HG02678 (cell line): ENCODE data around the gene TUBB6.

Experiments
- ATAC-seq: cut with Tn5 transposase; IDR thresholded peaks from one replicate; pipeline ENCODE4 v1.9.1; 2021; ENCODE audit warnings: mild to moderate bottlenecking, moderate library complexity; ENCODE audit not compliant: unreplicated experiment

Gene TUBB6

GRCh38 chr18:12335503-12335902 lies 27.5 kb downstream of the TUBB6 start:
- ATAC-seq, result no peak

- no peak for ATAC-seq
These were observed 28.2 kb downstream of the TUBB6 start for GRCh38 chr18:12336171-12336613.

- ATAC-seq, result no peak
These were observed 28.8 kb downstream of the TUBB6 start for GRCh38 chr18:12336887-12337286.

DNA sequence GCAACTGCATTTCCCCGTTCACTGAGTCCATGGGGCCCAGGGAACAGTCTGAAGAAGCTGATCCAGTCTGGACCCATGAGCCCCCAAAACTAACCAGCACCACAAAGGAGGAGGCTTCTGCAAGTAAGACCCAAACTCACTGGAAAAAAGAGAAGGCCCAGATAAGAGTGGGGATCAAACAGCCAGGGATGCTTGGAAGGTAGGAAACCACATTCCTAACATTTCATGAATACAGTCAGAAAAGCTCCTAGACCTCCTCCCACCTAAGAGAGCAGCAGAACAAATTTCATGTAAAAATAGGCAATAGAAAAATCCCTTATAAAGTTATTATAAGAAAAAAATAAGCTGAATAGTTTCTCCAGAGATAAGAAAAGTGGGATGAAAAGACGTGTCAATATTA lies 30.3 kb downstream of the TUBB6 start:
- no peak for ATAC-seq

- ATAC-seq, result no peak
These were observed 33.1 kb downstream of the TUBB6 start for GRCh38 chr18:12340945-12341660.

GRCh38 chr18:12342661-12343060 lies 34.6 kb downstream of the TUBB6 start:
- ATAC-seq, result no peak

DNA sequence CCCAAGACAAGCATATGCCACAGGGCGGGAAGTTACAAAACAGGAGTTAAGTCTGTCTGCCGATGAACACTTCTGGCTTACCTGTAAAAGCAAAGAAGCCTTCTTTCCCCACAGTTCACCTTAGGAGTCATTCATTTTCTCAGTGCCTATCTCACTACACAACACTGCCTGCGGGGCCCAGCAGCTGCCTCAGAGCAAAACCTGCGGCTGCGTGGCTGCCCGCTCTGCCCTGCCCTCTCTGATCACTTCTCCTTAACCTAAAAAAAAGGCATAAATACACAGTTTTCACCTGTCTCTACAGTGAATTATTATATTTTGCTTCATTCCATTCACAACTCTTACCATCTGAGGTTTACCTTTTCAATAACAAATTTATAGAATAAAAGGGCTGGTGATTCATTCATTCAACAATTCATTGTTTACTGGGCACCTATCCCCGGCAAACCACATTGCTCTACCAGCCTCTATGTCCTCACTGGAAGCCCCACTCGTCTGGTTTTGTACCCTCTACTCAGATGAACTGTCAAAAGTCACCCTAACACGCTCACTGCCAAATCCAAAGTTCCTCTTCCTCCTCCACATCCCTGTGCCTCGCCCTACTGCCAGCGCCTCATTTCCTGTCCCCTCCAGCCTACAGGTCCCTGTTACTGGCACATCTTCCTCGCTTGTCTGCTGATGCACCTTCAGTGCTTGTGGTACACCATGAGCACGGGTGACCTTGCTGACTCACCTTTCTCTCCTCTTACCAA lies 37.6 kb downstream of the TUBB6 start:
- ATAC-seq, result no peak

- no peak for ATAC-seq
These were observed 38.2 kb downstream of the TUBB6 start for GRCh38 chr18:12346240-12346565.

DNA sequence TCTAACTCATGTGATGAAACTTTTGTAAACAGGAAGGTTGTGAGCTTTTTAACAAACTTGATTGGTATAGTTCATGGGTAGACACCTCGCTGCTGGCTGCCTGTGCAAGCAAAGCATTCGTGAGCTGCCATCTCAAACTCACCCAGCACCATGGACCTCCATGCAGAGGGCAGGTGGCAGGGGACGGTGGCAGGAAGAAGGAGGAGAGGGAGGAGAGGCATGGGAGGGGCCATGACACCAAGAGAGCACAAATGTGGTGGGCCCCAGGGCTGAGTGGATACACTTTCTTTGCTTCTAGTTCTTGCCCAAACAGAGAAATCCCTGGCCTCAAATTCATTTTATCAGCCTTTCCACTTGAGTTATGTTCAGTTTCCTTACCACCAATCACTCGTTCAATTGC lies 39.9 kb downstream of the TUBB6 start:
- ATAC-seq, result no peak

GRCh38 chr18:12352188-12352587 lies 44.1 kb downstream of the TUBB6 start:
- ATAC-seq, result no peak

DNA sequence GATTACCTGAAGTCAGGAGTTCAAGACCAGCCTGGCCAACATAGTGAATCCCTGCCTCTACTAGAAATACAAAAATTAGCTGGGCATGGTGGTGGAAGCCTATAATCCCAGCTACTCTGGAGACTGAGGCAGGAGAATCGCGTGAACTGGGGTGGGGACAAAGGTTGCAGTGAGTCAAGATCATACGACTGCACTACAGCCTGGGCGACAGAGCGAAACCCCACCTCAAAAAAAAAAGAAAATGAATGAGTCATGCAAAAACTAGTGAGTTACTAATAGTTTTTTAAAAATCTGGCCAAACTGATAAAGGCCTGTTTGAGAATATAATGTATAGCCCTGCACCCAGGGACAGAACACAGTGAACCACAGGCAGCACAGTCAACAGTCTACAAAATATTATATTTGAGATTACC lies 51.5 kb downstream of the TUBB6 start:
- no peak for ATAC-seq

DNA sequence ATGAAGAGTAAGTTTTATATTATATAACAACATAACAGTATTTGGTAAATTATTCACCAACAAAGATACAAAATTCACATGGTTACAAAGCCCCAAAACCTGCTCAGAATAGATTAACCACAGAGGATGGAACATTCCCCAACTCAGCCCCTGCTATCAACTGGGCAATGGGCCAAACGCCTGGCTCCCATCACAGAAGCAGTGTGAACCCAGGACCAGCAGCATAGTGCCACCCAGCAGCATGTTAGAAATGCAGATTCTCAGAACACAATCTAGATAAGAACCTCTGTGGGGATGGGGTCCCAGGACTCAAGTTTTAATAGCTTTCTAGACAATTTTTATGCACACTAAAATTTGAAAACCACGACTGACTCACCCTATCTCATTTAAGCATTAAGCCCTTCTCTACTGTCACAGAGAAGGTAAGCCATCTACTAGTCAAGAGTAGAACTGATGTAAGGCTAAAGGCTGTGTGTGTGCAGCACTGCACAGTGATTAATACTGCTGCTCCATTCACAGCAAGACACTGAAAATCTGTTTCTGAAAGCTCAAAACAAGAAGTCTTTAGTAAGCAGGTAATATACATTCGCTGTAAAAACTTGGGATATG lies 53.8 kb downstream of the TUBB6 start:
- no peak for ATAC-seq

DNA sequence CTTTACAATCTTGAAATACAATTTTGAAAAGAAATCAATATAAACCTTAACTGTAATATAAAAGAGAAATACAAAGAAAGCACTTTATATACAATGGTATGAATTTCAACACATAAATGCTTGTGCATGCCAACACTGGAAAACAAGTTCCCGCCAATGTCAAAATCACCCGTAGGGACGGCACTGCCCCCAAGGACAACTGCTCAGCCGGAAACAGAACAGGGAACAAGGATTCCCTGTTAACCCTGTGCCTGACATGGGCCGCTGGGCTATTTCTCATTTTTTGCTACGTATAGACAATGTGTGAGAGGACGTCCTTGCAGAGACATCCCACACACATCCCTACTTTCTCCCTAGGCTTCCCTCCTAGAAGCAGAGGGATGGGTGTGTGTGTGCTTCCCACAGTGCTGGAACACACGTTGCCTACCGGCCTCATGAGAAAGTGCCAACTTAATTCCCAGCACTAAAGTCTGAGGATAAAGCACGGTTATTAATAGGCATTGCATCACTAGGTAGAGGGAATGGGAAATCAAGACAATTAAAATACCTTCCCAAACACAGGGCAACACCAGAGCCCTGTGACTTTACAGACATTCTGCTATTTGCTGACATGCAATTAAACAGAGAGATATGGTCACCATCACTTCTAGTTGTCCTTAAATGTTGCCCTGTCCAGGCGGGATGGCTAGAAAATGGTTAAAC lies 54.6 kb downstream of the TUBB6 start:
- ATAC-seq, result no peak

DNA sequence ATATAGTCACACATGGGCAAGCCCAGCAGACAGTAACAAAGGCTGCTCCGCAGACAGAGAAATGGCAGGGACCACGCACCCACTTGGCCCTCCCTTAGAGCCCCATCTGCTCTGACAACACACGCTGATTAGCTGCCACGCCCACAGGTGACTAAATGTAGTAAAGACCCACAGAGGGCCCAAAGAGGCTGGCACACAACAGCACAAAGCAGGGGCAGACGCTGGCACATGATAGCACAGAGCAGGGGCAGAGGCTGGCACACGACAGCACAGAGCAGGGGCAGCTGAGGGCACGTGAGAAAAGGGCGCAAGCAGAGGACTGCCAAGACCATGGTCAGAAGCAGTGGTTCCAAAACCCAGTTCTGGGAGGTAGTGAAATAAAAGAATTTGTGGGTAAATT lies 58.3 kb downstream of the TUBB6 start:
- no peak for ATAC-seq

- ATAC-seq, result no peak
These were observed 58.7 kb downstream of the TUBB6 start for GRCh38 chr18:12366784-12367183.

DNA sequence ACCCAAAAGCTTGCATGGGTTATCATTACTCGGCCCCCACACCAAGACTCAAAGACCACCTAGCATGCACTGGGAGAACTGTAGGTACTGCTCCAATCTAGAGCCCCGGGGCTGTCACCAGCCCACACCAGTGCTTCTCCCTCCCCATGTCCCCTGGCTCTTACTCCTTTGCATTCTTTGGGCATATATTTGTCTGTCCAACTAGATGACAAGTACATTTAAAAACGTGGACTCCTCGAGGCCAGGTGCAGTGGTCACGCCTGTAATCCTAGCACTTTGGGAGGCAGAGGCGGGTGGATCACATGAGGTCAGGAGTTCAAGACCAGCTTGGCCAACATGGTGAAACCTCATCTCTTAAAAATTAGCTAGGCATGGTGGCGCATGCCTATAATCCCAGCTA lies 61.2 kb downstream of the TUBB6 start:
- no peak for ATAC-seq

GRCh38 chr18:12371590-12371989 lies 63.5 kb downstream of the TUBB6 start:
- ATAC-seq, result no peak

GRCh38 chr18:12372406-12372805 lies 64.4 kb downstream of the TUBB6 start:
- ATAC-seq, result no peak

DNA sequence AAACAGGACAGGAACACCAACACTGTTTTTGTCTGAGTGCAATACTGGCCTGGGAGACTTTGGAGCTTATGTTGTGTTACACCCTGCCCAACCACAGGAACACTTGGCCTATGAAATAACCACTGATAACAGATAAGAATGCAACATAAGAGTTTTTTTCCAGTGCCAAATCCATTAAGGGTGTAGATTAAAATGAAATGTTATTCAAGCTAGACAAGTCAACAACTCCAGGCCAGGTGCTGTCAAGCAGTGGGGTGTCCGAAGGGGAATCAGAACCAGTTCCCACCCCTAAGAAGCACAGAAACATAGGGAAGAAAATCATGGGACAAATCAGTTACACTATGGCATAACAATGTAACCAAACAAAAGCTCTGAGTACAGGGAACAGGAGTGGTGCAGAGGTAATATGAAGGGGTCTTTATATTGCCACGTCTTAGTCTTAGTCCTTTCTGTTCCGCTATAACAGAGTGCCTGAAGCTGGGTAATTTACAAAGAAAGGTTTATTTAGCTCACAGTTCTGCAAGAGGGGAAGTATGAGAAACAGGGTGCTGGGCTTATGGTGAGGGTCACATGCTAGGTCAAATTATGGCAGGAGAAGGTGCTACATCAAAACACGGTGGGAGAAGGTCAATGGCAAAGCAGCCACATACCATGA lies 65.2 kb downstream of the TUBB6 start:
- ATAC-seq, result no peak

- ATAC-seq, result no peak
These were observed 65.7 kb downstream of the TUBB6 start for GRCh38 chr18:12373771-12374116.

- ATAC-seq, result no peak
These were observed 66.4 kb downstream of the TUBB6 start for GRCh38 chr18:12374401-12374800.
